Right ventricle myocardium inferior (tissue), 1 donor: Measurements from ENCODE around the gene KIAA0319L. TPM values are rescaled to one million over a fixed set of nuclear protein-coding genes. Genes with fewer than 3 reads are reported as not detected.

Experiments used
- ATAC-seq: fragments of 200-7000 bp; cut with Tn5 transposase; one replicate; pipeline ENCODE4 v1.9.1; 2020; ENCODE audit warnings: mild to moderate bottlenecking, moderate library complexity
- DNase-seq: peaks from one replicate; pipeline ENCODE4 v3.0.0; 2021; ENCODE audit errors: missing footprints
- intact Hi-C: fragments of 100-400 bp; cut with DNase I; formaldehyde crosslinking; loops from one replicate; pipeline ENCODE4 v1.11.0; 2022
- total RNA-seq: library from RNA; stranded (reverse); fragmentation: NEBNext Ultra II Directional; extraction: Animal tissue kit (Norgen Biotek cat#: 25700); gene quantifications from one replicate; pipeline ENCODE4 v1.2.1, GENCODE V29; 2021
- donor health status: DM: no; HTN: yes; CAD: no; lungs with severe emphysema.

Gene KIAA0319L
- total RNA-seq, 1 donor from 2014 or later, result 67.7 TPM

GRCh38 chr1:35567947-35568558 lies 10.8 kb upstream of the KIAA0319L start:
- no peak for ATAC-seq
- no peak for DNase-seq
- intact Hi-C loops, result loop anchor here (2.0 kb wide), 2 partner anchors 159 to 205 kb away; no protein-coding TSS in a partner anchor

- no peak for DNase-seq
- no peak for ATAC-seq
- intact Hi-C loops, result no loop called here
Measured at GRCh38 chr1:35565742-35566133, 8.5 kb upstream of the KIAA0319L start.

GRCh38 chr1:35564884-35565741 lies 7.9 kb upstream of the KIAA0319L start:
- intact Hi-C loops, result loop anchor here (1.0 kb wide), 1 partner anchor 114 kb away; no protein-coding TSS in a partner anchor
- DNase-seq, result no peak
- ATAC-seq, result no peak

- intact Hi-C loops, result loop anchor here (1.0 kb wide), 1 partner anchor 113 kb away; no protein-coding TSS in a partner anchor
- peak; percentile 35 for ATAC-seq
- DNase-seq, result peak; percentile 83
Measured at GRCh38 chr1:35564037-35564883, 7.1 kb upstream of the KIAA0319L start.

- DNase-seq, result no peak
- no peak for ATAC-seq
- intact Hi-C loops, result no loop called here
Measured at GRCh38 chr1:35563166-35563565, 6.0 kb upstream of the KIAA0319L start.

GRCh38 chr1:35561972-35562680 lies 4.9 kb upstream of the KIAA0319L start:
- ATAC-seq (no peak), DNase-seq (no peak)
- intact Hi-C loops, result no loop called here

- intact Hi-C loops, result no loop called here
- ATAC-seq (no peak), DNase-seq (no peak)
Measured at GRCh38 chr1:35561297-35561971, 4.2 kb upstream of the KIAA0319L start.

- peak; percentile 84 for DNase-seq
- no peak for ATAC-seq
- intact Hi-C loops, result no loop called here
Measured at GRCh38 chr1:35560256-35561225, 3.3 kb upstream of the KIAA0319L start.

GRCh38 chr1:35559317-35559944 lies 2.2 kb upstream of the KIAA0319L start:
- ATAC-seq (no peak), DNase-seq (no peak)
- intact Hi-C loops, result loop anchor here (10.0 kb wide), 1 partner anchor 365 kb away; the partner anchor contains the start of gene SFPQ

GRCh38 chr1:35558374-35559316 lies 1.4 kb upstream of the KIAA0319L start:
- DNase-seq, result no peak
- no peak for ATAC-seq
- intact Hi-C loops, result loop anchor here (10.0 kb wide), 1 partner anchor 364 kb away; the partner anchor contains the start of gene SFPQ

GRCh38 chr1:35557611-35558373 lies 589 bp upstream of the KIAA0319L start, which contains the start of gene NCDN:
NCDN (plus strand) TSS chr1:35557799; CDS start chr1:35558191, 392 bp downstream.
- ATAC-seq (peak; percentile 96), DNase-seq (peak; percentile 98)
- intact Hi-C loops, result loop anchor here (10.0 kb wide), 1 partner anchor 363 kb away; the partner anchor contains the start of gene SFPQ

- intact Hi-C loops, result loop anchor here (10.0 kb wide), 1 partner anchor 362 kb away; the partner anchor contains the start of gene SFPQ
- DNase-seq (no peak), ATAC-seq (no peak)
Measured at GRCh38 chr1:35556484-35557117, 602 bp downstream of the KIAA0319L start.

GRCh38 chr1:35555601-35556477 lies 1.4 kb downstream of the KIAA0319L start:
- intact Hi-C loops, result loop anchor here (10.0 kb wide), 1 partner anchor 361 kb away; the partner anchor contains the start of gene SFPQ
- ATAC-seq (no peak), DNase-seq (no peak)
